HL-60 (cell line): ENCODE results near the gene MYH15.

ENCODE experiments used
- GABPA ChIP-seq: IDR thresholded peaks from 2 replicates; pipeline ENCODE4 v1.6.1; 2012; ENCODE audit warnings: low read depth
- POLR2AphosphoS5 ChIP-seq: IDR thresholded peaks from 2 replicates; pipeline ENCODE4 v1.6.1; 2012; ENCODE audit warnings: low read depth
- SPI1 ChIP-seq: IDR thresholded peaks from 2 replicates; pipeline ENCODE4 v1.6.1; 2012; ENCODE audit warnings: low read depth, mild to moderate bottlenecking, borderline replicate concordance
- TF ChIP-seq, protein P1 (sequence below): IDR thresholded peaks from one replicate; pipeline ENCODE4 v1.5.1; 2011; ENCODE audit warnings: low read length, control low read depth, inconsistent platforms; ENCODE audit not compliant: insufficient read depth
- TF ChIP-seq, protein P2 (sequence below): IDR thresholded peaks from 2 replicates; pipeline ENCODE4 v1.6.1; 2012; ENCODE audit warnings: low read depth; ENCODE audit not compliant: insufficient replicate concordance

DNA sequence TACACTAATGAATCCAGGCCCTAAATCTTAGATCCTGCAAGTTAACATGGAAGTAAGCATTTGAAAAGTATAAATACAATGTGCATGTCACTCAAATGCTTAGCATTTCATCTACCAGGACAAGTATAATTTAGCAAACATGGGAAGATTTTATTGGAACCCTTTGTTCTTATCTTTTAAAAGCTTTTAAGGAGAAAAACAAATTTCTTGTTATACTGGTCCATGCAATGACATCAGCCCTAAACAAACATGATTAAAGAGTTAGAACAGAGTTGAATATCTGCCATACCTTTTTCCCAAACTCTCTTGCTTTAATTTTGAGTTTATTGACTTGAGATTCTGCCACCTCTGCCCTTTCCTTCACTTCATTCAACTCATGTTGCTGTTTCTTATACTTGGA is 127.1 kb downstream of the MYH15 start:
- TF ChIP-seq, protein P1, sequence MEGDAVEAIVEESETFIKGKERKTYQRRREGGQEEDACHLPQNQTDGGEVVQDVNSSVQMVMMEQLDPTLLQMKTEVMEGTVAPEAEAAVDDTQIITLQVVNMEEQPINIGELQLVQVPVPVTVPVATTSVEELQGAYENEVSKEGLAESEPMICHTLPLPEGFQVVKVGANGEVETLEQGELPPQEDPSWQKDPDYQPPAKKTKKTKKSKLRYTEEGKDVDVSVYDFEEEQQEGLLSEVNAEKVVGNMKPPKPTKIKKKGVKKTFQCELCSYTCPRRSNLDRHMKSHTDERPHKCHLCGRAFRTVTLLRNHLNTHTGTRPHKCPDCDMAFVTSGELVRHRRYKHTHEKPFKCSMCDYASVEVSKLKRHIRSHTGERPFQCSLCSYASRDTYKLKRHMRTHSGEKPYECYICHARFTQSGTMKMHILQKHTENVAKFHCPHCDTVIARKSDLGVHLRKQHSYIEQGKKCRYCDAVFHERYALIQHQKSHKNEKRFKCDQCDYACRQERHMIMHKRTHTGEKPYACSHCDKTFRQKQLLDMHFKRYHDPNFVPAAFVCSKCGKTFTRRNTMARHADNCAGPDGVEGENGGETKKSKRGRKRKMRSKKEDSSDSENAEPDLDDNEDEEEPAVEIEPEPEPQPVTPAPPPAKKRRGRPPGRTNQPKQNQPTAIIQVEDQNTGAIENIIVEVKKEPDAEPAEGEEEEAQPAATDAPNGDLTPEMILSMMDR = no peak
- no peak for TF ChIP-seq POLR2AphosphoS5
- no peak for TF ChIP-seq SPI1
- TF ChIP-seq, protein P2, sequence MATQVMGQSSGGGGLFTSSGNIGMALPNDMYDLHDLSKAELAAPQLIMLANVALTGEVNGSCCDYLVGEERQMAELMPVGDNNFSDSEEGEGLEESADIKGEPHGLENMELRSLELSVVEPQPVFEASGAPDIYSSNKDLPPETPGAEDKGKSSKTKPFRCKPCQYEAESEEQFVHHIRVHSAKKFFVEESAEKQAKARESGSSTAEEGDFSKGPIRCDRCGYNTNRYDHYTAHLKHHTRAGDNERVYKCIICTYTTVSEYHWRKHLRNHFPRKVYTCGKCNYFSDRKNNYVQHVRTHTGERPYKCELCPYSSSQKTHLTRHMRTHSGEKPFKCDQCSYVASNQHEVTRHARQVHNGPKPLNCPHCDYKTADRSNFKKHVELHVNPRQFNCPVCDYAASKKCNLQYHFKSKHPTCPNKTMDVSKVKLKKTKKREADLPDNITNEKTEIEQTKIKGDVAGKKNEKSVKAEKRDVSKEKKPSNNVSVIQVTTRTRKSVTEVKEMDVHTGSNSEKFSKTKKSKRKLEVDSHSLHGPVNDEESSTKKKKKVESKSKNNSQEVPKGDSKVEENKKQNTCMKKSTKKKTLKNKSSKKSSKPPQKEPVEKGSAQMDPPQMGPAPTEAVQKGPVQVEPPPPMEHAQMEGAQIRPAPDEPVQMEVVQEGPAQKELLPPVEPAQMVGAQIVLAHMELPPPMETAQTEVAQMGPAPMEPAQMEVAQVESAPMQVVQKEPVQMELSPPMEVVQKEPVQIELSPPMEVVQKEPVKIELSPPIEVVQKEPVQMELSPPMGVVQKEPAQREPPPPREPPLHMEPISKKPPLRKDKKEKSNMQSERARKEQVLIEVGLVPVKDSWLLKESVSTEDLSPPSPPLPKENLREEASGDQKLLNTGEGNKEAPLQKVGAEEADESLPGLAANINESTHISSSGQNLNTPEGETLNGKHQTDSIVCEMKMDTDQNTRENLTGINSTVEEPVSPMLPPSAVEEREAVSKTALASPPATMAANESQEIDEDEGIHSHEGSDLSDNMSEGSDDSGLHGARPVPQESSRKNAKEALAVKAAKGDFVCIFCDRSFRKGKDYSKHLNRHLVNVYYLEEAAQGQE = no peak
- TF ChIP-seq GABPA = no peak
